Measurements from ENCODE around the gene GNPNAT1. TPM values are rescaled to one million over a fixed set of nuclear protein-coding genes. Genes with fewer than 3 reads are reported as not detected.
"Not testable (repeated sequence)": the region's sequence is repeated elsewhere in the genome, so short reads cannot be mapped to it uniquely, and the experiment has no call there.

GNPNAT1 gene
- total RNA-seq, 1 experiment from 2014 or later = 33.9 TPM

- no peak overlapping the region for H3K4me3 ChIP-seq (ENCODE audit: low read depth, low read length, poor library complexity, severe bottlenecking)
- BruUV-seq (replicated peaks) = no TSS peak
- DNase-seq (ENCODE audit: low spot score) = no peak
- H3K27me3 ChIP-seq (replicated peaks; ENCODE audit: insufficient read depth, low read depth, low read length, poor library complexity) = no peaks in the 10 kb centered on the region
- CTCF ChIA-PET = no interaction called here
- POLR2A ChIA-PET (ENCODE audit: low non-redundant PET) = no interaction called here
- H3K4me1 ChIP-seq (ENCODE audit: insufficient read depth, low read length, poor library complexity, severe bottlenecking) = no peaks in the 10 kb centered on the region
- H3K9me3 ChIP-seq (ENCODE audit: low read depth, low read length, poor library complexity, severe bottlenecking) = no peaks in the 10 kb centered on the region
- TF ChIP-seq CTCF (conservative IDR thresholded peaks at IDR 0.05; ENCODE audit: low read depth, low read length) = no peak
- TF ChIP-seq EZH2 (IDR thresholded peaks at IDR 0.05; ENCODE audit: borderline replicate concordance, low read depth, low read length, poor library complexity, severe bottlenecking) = no peak
- no peak overlapping the region for H3K27ac ChIP-seq (ENCODE audit: low read depth, low read length, poor library complexity, severe bottlenecking)
- H3K36me3 ChIP-seq (ENCODE audit: insufficient read depth, low read length, poor library complexity, severe bottlenecking) = peaks cover 12% of the 10 kb centered on the region
- intact Hi-C loops (cut with micrococcal nuclease; ENCODE audit: unreplicated experiment) = no loop called here
These were observed 24.2 kb downstream of the GNPNAT1 start for GRCh38 chr14:52767058-52767833.

GRCh38 chr14:52762923-52763322 lies 28.5 kb downstream of the GNPNAT1 start:
- POLR2A ChIA-PET (ENCODE audit: low non-redundant PET) = not testable (repeated sequence)

GRCh38 chr14:52759145-52759544 lies 32.3 kb downstream of the GNPNAT1 start:
- TF ChIP-seq EZH2 (IDR thresholded peaks at IDR 0.05; ENCODE audit: borderline replicate concordance, low read depth, low read length, poor library complexity, severe bottlenecking) = no peak
- no peak for TF ChIP-seq CTCF (conservative IDR thresholded peaks at IDR 0.05; ENCODE audit: low read depth, low read length)
- Histone ChIP-seq H3K4me1 (ENCODE audit: insufficient read depth, low read length, poor library complexity, severe bottlenecking) (no peaks in the 10 kb centered on the region), H3K9me3 (ENCODE audit: low read depth, low read length, poor library complexity, severe bottlenecking) (no peaks in the 10 kb centered on the region), H3K4me3 (ENCODE audit: low read depth, low read length, poor library complexity, severe bottlenecking) (no peak overlapping the region), H3K27me3 (replicated peaks; ENCODE audit: insufficient read depth, low read depth, low read length, poor library complexity) (no peaks in the 10 kb centered on the region), H3K27ac (ENCODE audit: low read depth, low read length, poor library complexity, severe bottlenecking) (no peak overlapping the region), H3K36me3 (ENCODE audit: insufficient read depth, low read length, poor library complexity, severe bottlenecking) (peaks cover 9% of the 10 kb centered on the region)
- ChIA-PET POLR2A (ENCODE audit: low non-redundant PET) (no interaction called here), CTCF (no interaction called here)
- no TSS peak for BruUV-seq (replicated peaks)
- DNase-seq (ENCODE audit: low spot score) = no peak
- intact Hi-C loops (cut with micrococcal nuclease; ENCODE audit: unreplicated experiment) = no loop called here

More at GRCh38 chr14:52762923-52763322, 28.5 kb downstream of the GNPNAT1 start:
- intact Hi-C loops (cut with micrococcal nuclease; ENCODE audit: unreplicated experiment); H3K4me1 ChIP-seq (ENCODE audit: insufficient read depth, low read length, poor library complexity, severe bottlenecking); CTCF ChIA-PET; DNase-seq (ENCODE audit: low spot score); BruUV-seq (replicated peaks); H3K9me3 ChIP-seq (ENCODE audit: low read depth, low read length, poor library complexity, severe bottlenecking); H3K36me3 ChIP-seq (ENCODE audit: insufficient read depth, low read length, poor library complexity, severe bottlenecking); H3K27me3 ChIP-seq (replicated peaks; ENCODE audit: insufficient read depth, low read depth, low read length, poor library complexity); H3K27ac ChIP-seq (ENCODE audit: low read depth, low read length, poor library complexity, severe bottlenecking); H3K4me3 ChIP-seq (ENCODE audit: low read depth, low read length, poor library complexity, severe bottlenecking): not testable (repeated sequence)

All from A673 (cell line).